NCI-H2196 treated with DMSO at 0.1 percent for 48 hours (cell line): ENCODE measurements around the gene PTPRN2.
A peak's percentile ranks its signal among the peaks of the same experiment; 100 is the strongest.

Experiments
- DNase-seq: peaks from one replicate; lab custom pipeline; 2025; ENCODE audit not compliant: unreplicated experiment; lab: John Stamatoyannopoulos, UW

PTPRN2 gene

DNA sequence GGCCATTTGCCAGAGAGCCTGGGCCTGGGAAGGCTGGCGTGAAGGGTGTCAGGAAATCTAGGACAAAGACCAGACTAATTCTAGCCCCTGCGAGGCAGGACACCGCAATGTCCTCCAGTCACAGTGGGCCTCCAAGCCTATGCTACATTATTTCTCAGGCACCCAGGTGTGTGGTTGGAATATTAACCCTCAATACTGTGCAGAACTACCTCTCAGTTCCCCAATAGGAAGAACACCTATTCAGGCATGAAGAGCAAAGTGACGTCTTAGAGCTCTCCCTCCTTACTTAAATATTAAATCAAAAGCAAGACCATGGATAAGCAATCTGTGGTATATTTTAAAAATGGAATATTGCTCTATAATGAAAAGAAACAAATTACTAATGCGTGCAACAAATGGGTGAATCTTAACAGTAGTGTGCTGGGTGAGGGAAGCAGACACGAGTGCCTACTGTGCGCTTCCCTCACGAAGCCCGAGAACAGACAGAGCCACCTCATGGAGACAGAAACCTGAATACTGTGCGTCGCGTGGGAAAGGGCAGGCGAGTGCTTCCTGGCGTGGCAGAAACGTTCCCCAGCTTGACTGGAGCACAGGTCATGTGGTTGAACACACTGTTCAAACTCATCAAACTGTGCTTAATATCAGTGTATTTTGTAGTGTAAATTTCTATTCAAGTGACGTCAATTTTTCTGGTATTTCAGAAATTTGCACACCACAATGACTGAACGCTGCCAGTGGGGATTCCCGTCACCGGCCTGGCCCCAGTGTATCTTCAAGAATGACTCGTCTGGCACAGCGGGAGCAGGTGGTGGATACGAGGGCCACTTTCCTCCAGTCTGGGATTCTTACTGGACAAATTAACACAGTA is 15.5 kb upstream of the PTPRN2 start:
- no peak for DNase-seq

DNA sequence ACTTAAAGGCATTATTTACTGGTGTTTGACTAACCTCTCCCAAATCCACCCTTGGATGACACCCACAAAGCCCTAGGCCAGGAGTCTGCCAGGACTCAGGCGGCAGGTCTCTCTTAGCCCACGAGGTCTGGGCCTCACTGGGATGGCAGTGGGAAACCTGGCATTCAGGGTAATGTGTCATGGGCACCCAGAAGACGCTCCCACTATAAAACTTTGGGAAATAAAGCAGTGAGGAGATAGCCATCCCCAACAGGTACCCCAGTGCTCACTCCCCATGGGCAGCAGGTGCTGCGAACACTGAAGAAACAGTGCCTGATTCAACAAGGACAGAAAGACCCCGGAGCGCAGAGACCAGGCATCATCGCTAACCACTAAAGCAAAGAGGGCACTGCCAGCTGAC is 14.4 kb upstream of the PTPRN2 start:
- no peak for DNase-seq

DNA sequence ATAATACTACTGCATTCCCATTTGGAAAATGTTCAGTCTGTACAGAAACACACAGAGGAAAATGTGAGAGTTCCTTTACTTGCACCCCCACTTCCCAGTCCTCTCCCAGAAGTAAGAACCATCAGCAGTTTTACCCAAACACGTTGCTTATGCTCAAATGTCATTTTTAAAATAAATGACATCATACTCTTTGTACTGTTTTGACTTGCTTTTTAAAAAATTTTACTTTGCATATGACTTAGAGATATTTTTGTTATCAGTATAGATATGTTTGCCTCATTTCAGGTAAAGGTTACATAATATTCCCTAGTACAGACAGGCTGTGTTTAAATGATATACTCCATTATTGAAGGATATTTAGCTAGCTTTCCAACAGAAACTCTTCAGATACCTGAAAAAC is 13.5 kb upstream of the PTPRN2 start:
- DNase-seq = no peak

DNA sequence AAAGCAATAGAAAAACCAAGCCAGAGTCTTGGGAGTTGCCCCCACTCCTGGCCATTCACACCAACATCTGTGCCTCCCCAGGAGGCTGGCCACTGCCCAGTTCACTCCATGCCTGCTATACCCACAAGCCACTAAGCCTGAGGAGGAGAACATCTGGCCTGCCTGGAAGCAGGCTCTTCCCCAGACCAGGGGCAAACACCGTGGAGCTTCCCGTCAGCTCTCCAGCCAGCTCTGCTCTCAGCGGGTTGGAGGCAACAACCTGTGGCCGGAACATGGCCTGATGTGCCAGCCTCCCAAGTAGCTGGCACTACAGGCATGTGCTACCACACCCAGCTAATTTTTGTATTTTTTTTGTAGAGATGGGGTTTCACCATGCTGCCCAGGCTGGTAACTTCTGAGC is 9.1 kb upstream of the PTPRN2 start:
- DNase-seq = no peak

DNA sequence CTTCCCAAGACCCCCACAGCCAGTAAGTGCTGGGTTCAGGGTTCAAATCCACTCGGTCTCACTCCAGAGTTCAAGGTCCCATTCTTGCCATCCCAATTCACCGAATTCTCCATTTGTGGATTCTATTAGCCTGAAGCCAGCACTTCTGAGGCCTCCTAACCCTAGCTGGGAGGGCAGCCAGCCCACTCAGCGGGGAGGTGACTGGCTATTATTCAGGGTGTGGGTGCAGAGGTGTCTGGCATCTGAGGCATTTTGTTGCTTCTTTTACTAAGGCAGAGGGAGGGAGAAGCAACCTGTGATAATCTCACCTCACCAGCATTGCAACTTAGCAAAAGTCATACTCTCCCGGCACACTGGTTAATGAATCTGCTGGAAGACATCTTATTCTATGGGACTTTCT is 8.7 kb upstream of the PTPRN2 start:
- DNase-seq = no peak

DNA sequence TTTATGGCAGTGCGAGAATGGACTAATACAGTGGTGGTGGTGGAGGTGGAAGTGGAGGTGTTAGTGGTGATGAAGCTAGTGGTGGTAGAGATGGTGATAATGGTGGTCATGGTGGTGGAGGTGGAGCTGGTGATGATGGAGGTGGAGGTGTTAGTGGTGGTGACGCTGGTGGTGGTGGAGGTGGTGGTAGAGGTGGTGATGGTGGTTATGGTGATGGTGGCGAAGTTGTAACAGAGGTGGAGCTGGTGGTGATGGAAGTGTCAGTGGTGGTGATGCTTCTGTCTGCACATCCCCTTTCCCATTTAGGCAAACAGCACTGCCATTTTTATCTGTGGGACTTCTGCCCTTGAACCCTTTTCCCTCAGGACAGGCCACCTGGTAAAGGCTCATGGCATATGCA is 7.4 kb upstream of the PTPRN2 start:
- no peak for DNase-seq

DNA sequence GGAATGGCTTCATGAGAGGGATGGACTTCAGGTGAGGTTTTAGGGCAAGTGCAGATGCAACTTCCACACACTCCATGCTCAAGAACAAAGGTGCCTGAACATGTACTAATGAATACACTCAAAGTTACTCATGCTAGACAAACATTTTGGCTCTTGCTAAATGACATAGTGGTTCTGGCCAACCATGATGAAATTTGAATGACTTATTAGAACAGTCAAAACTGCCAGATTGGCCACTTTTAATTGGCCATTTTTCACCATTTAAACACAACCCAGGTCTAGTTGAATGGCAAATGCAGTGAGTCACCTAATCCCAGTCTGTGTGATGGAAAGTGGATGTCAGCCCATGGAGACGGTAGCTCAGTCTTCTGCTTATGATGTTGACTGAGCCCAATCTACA is 4.9 kb upstream of the PTPRN2 start:
- no peak for DNase-seq

DNA sequence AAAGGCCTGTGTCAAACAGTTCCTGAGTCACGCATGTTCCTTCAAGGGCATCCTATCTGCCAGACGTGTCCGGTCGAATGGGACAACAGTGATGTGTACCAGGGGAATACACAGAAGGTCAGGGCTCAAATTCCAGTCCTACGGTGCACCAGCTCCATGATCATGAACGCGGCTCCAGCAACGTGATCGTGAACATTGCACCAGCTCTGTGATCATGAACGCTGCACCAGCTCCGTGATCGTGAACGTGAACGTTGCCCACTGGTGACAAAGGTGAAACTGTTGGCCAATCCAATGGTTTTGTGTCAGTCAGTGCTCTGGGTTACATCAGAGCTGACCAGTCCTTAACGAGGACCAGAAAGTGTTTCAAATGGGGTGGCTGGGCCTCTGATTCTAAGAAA is 4.3 kb upstream of the PTPRN2 start:
- DNase-seq = no peak

DNA sequence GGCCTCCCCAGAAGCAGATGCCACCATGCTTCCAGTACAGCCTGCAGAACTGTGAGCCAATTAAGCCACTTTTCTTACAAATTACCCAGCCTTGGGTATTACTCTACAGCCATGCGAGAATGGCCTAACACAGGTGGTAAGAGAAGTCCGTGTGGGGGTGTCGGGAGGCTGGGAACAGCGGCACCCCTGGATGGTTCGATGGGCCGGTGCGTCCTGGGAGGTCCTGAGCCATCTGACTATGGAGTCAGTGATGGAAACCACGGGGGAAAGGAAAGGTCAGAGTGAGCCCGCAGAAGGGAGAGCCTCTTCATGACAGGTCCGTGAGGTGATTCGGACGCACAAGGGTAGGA is 2.5 kb upstream of the PTPRN2 start:
- DNase-seq = no peak

DNA sequence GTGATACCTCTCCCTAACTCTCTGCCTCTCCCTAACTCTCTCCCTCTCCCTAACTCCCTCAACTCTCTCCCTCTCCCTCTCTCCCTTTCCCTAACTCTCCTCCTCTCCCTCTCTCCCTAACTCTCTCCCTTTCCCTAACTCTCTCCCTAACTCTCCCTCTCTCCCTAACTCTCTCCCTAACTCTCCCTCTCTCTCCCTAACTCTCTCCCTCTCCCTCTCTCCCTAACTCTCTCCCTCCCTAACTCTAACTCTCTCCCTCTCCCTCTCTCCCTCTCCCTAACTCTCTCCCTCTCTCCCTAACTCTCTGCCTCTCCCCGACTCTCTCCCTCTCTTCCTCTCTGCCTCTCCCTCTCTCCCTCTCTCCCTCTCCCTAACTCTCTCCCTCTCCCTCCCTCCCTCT is 2.0 kb upstream of the PTPRN2 start:
- no peak for DNase-seq

DNA sequence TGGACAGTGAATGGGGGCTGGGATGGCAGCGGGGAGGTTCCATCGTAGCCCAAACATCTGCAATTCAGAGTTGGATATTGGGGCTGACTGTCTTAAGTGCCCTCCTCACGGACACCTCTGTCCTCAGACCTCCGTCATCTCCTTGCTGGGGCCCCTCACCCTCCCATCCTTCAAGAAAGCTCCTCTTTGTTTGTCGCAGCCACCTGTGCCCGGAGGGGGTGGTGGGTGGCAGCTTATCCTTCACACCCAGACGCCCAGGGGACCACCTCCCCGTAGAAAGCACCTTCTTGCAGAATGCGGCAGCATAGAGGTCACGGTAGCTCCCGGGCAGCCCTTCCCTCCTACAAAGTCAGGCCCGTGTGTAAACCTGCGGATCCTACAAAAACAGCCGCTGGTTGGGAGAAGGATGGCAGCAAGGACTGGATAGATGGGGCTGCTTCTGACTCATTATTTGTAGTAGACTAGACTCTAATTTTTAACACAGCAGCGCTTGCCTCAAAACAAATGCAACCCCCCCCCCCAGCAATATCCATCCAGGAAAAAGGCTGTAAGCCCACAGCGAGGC is 1.3 kb upstream of the PTPRN2 start:
- no peak for DNase-seq

DNA sequence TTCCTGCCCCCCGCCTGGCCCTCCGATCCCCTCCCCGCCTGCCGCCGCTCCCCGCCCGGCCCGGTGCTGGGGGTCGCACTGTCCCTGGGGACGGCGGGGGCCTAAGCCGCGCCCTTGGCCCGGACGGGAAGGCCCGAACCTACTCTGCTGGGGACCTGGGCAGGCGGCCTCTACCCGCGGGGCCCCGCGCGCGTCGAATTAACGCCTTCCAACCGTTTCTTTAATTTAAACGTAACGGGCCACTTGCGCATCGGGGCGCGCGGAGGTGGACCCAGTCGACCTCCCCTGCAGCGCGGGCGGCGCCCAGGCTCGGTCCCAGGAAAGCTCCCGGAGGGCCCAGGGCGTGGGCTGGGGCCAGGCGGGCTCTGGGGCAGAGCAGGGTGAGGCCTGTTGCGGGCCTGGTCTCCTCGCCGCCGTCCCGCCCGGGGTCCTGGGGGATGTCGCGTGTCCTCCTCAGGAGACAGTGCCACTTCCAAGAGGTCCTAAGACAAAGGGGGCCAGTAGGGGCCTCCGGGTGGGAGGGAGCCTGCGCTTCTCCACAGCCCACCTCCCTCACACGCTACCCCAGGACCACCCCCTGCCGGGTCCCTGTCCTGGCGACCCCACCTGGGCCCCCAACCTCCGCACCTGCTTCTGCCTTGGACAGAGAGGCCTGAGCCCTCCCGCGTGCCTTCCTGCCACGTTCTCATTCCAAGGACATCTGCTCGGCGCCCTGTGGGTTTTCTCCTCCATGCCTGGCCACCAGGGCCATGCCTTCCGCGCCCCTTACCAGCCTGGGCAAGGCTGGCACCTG is 658 bp upstream of the PTPRN2 start:
- DNase-seq = no peak

DNA sequence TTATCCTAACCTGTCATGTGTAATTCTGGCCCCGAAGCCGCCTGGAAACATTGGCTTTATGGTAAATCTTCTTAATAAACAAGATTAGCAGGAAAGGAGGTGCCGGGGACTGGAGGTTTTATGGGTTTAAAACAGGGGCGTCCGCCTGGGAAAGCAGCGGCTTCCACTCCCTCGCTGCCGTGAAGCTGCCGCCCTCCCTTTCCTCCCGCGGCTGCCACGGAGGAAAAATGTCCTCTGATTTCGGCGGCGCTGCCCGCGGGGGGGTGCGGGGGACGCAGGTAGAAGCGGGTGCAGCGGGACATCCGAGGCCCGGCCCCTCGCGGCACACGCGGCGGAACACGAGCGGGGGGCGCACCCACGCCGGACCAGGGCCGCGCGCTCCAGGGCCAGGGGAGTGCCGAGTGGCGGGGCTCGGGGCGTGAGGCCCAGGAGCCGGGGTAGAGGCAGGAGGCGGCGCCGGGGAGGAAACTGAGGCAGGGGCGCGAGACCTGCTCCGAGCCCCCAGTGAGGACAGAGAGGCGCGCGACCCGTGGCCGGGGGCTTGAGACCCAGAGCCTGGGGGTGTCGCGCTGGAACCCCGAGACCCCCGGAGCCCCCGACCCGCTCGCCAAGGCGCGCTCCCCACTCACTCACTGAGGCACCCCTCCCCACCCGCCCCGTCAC is 993 bp downstream of the PTPRN2 start:
- no peak for DNase-seq

DNA sequence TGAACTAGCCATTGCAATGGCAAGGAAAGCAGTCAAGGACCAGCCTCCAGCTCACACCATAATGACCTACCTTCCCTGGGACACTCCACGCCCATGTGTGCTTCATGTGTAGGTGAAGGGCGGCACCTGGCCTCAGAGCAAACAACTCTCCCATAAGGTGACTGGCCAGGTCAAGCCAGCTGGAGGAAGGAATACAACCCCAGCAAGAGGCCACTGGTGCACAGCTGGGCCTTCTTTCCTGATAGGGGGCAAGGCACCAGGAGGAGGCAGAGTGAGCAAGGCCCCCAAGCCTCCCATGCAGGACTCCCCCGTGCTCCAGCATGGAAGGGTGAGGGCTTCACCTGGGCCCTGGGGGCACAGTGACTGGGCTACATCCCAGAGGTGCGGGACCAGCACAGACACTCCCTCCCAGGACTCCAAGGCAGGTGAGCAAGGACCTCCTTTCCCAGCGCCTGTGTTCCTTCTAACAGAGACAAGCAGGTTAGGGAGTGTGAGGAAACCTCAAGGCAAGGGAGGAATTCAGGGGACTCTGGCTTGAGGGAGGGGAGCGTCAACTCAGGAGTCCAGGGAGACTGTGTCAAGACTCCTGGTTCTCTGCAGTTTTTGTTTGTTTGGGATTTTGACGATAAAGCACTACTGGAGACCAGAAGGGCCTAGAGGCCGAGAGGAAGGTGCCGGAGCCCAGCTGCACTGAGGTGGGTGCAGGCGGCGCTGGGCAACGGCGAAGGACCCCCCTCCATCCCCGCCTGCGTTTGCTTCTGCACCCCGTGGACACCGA is 1.7 kb downstream of the PTPRN2 start:
- DNase-seq = peak; percentile 25

DNA sequence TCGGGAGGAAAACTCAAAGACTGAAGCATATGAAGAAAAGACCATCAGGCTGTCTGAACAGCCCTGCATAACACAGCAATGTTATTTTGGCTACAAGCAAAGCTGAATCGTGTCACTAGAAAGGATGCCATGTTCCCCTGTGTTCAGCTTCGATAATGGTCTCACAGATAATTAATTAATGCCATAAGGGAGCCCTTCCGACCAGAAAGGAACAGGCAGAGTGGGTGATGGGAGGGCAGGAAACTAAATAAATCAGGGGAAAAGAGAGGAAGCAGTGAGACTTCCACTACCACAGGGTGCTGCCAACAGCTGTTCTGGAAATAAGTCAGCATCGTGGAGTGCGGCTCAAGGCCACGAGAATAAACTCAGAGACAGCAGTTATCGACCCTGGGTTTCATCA is 3.2 kb downstream of the PTPRN2 start:
- DNase-seq = no peak

DNA sequence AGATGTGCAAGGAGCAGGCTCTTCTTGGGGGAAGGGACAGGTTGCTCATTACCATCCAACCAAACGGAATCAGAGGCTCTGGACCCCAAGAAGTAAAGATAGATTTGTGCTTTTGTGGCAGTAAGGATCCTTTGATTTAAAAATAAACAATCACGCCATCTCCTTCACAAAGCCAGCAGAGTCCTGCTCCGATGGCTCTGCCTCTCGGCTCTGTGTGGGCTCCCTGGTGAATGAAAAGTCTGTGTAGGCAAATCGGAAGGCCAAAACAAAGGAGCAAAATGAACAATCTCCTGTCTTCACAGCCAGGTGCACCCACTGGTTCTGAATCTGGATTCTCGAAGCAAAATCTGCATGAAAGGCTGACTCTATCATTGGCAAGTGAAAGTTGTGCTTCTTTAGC is 3.8 kb downstream of the PTPRN2 start:
- no peak for DNase-seq

DNA sequence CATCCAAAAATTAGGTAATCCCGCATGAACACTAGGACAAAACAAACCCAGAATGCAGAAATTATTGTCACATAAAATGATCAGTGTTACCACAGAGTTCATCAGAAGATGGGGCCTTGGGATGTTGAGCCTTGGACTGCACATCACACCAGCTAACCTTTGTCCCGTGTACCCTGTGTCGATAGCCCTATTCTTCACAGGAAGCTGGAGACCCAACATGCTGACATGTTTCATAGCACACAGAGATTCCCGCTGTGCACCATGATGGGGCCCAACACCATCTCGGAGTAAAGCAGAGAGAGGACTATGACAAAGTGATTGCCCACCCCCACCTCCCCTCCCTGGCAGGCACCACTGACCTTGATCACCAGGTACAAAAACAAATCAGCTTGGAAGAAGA is 4.5 kb downstream of the PTPRN2 start:
- no peak for DNase-seq

DNA sequence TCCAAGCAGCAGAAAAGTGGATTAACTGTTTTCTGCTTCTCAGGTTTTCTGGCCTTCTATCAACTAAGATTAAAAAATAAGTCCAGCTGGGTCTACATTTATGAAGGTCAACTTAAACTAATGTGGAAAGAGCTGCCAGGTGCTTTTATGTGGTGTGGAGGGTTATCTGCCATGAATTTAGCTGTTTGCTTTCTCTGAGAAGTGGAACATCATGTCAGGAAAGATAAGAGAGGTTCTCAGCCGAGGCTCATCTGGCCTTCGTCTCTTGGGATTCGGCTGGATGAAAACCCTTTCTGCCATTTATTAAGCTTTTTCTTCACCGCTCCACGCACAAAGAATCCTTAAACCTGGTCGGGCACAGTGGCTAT is 5.5 kb downstream of the PTPRN2 start:
- no peak for DNase-seq

DNA sequence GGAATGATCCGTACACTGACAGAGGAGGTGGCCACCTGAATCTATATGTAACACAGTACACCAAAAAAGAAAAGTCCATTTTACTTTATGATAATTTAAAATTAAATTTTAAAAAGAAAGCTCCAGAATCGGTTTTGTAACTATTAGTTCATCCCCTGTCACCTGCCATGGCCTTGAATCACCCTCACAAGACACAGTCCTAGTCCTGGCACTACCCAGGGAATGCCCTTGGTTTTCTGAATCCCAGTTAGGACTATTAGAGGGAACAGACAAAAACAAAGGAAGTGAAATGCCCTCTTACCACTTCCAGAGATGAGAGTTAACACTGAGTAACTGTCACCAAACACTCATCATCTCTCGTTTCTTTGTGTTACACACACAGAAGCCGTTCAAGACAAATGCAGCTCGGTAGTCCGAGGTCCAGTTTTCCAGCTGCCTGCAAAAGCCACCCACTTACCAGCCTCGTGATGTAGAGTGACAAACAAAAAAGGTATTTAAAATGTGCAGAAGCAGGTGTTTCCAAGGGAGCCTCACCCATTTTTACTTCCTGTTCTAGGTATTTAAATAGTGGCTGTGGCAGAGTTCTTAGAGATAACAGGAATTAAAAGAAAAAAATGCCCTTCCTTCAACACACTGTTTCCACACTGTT is 6.1 kb downstream of the PTPRN2 start:
- DNase-seq = peak; percentile 36
